Measurements from ENCODE around the gene SPINK7.
"Not testable (repeated sequence)": the region's sequence is repeated elsewhere in the genome, so short reads cannot be mapped to it uniquely, and the experiment has no call there.

DNA sequence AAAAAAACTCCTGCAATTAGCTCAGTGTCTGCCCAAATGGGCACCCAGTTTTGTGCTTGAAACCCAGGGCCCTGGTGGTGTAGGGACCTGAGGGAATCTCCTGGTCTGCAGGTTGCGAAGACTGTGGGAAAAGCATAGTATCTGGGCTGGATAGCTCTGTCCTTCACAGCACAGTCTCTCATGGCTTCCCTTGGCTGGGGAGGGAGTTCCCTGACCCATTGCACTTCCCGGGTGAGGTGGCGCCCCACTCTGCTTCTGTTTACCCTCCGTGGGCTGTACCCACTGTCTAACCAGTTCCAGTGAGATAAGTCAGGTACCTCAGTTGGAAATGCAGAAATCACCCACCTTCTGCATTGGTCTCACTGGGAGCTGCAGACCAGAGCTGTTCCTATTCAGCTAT lies 30.9 kb upstream of the SPINK7 start:
- not testable (repeated sequence) for TF ChIP-seq POLR2A (IDR thresholded peaks at IDR 0.05)
- TF ChIP-seq, protein P1, sequence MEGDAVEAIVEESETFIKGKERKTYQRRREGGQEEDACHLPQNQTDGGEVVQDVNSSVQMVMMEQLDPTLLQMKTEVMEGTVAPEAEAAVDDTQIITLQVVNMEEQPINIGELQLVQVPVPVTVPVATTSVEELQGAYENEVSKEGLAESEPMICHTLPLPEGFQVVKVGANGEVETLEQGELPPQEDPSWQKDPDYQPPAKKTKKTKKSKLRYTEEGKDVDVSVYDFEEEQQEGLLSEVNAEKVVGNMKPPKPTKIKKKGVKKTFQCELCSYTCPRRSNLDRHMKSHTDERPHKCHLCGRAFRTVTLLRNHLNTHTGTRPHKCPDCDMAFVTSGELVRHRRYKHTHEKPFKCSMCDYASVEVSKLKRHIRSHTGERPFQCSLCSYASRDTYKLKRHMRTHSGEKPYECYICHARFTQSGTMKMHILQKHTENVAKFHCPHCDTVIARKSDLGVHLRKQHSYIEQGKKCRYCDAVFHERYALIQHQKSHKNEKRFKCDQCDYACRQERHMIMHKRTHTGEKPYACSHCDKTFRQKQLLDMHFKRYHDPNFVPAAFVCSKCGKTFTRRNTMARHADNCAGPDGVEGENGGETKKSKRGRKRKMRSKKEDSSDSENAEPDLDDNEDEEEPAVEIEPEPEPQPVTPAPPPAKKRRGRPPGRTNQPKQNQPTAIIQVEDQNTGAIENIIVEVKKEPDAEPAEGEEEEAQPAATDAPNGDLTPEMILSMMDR (IDR thresholded peaks at IDR 0.05): not testable (repeated sequence)

Measured in body of pancreas (tissue), 4 donors.